B cell (primary cell): Measurements from ENCODE around the gene NUP42. TPM values are rescaled to one million over a fixed set of nuclear protein-coding genes. Genes with fewer than 3 reads are reported as not detected.

Source experiments
- ATAC-seq: fragments of 200-7000 bp; cut with Tn5 transposase; one replicate; pipeline ENCODE4 v1.10.0; 2021; ENCODE audit warnings: low read depth, mild to moderate bottlenecking, moderate number of reproducible peaks, moderate library complexity
- CTCF ChIA-PET: fragments of 350-600 bp; sonication (Branson Sonifier 250); formaldehyde crosslinking; loops from one replicate; lab custom pipeline; 2021; ENCODE audit warnings: antibody characterized with exemption, inconsistent platforms; lab: Charles Lee
- POLR2A ChIA-PET: fragments of 350-600 bp; sonication (Branson Sonifier 250); formaldehyde crosslinking; loops from one replicate; lab custom pipeline; 2021; ENCODE audit warnings: antibody characterized with exemption; lab: Charles Lee
- DNase-seq: peaks from one replicate; pipeline ENCODE4 v3.0.0; 2013
- H2AFZ ChIP-seq: 2 replicates; pipeline ENCODE4 v1.6.1; 2012; ENCODE audit warnings: mild to moderate bottlenecking, low read depth, low read length; ENCODE audit not compliant: insufficient read depth, poor library complexity, severe bottlenecking
- H3K27ac ChIP-seq, 2 donors: 1 replicate in 1 of 2; 2 replicates in 1 of 2; pipeline ENCODE4 v1.5.1; 2012 to 2013; ENCODE audit warnings: low read length in 2 of 2, mild to moderate bottlenecking in 2 of 2, moderate library complexity in 1 of 2
- H3K27me3 ChIP-seq, 4 experiments: fragments of 200-600 bp in 1 of 4; sonication (generic) in 1 of 4; replicated peaks in 1 of 4; 1 replicate in 2 of 4; 2 replicates in 2 of 4; pipeline versions ENCODE4 v1.6.1 to v1.7.0; 2013 to 2016; ENCODE audit warnings: low read length in 3 of 4, mild to moderate bottlenecking in 2 of 4, mixed read lengths in 1 of 4, moderate library complexity in 1 of 4; ENCODE audit not compliant: insufficient read depth in 4 of 4, control insufficient read depth in 3 of 4; ENCODE audit errors: control extremely low read depth in 1 of 4
- H3K36me3 ChIP-seq, 2 experiments: replicated peaks in 1 of 2; 1 replicate in 1 of 2; 2 replicates in 1 of 2; pipeline versions ENCODE4 v1.6.1 to v1.7.1; 2013; ENCODE audit warnings: low read length in 1 of 2; ENCODE audit not compliant: insufficient read depth in 2 of 2, control insufficient read depth in 1 of 2; ENCODE audit errors: control extremely low read depth in 1 of 2, extremely low read depth in 1 of 2
- H3K4me1 ChIP-seq, 2 donors: fragments of 200-600 bp in 1 of 2; sonication (generic) in 1 of 2; 1 replicate in 1 of 2; 2 replicates in 1 of 2; pipeline versions ENCODE4 v1.5.1 to v1.6.1; 2013 to 2017; ENCODE audit warnings: low read length in 2 of 2; ENCODE audit not compliant: control insufficient read depth in 2 of 2, insufficient read depth in 2 of 2
- H3K4me2 ChIP-seq: replicated peaks from 2 replicates; pipeline ENCODE3; 2012; ENCODE audit warnings: mild to moderate bottlenecking, low read depth, low read length; ENCODE audit not compliant: poor library complexity, severe bottlenecking
- H3K4me3 ChIP-seq, 5 experiments: fragments of 200-600 bp in 1 of 5; sonication (generic) in 1 of 5; 1 replicate in 3 of 5; 2 replicates in 2 of 5; pipeline versions ENCODE4 v1.5.1 to v1.7.0; 2011 to 2016; ENCODE audit warnings: low read length in 4 of 5, mild to moderate bottlenecking in 4 of 5, low read depth in 2 of 5, control low read depth in 1 of 5, moderate library complexity in 1 of 5; ENCODE audit not compliant: insufficient read depth in 1 of 5; ENCODE audit errors: control extremely low read depth in 1 of 5, extremely low read depth in 1 of 5
- H3K79me2 ChIP-seq: fragments of 200-600 bp; sonication (generic); one replicate; pipeline ENCODE4 v1.6.0; 2016; ENCODE audit warnings: low read length; ENCODE audit not compliant: control insufficient read depth, insufficient read depth
- H3K9ac ChIP-seq: fragments of 200-600 bp; sonication (generic); 2 replicates; pipeline ENCODE4 v1.6.1; 2017; ENCODE audit warnings: mild to moderate bottlenecking, low read length, moderate library complexity
- H3K9me3 ChIP-seq, 3 donors: one replicate each; pipeline versions ENCODE4 v1.6.1 to v1.7.1; 2013; ENCODE audit warnings: low read length in 2 of 3; ENCODE audit not compliant: control insufficient read depth in 2 of 3, insufficient read depth in 1 of 3; ENCODE audit errors: control extremely low read depth in 1 of 3
- H4K20me1 ChIP-seq: 2 replicates; pipeline ENCODE4 v1.6.0; 2012; ENCODE audit warnings: mild to moderate bottlenecking, low read length; ENCODE audit not compliant: insufficient read depth, control insufficient read depth, poor library complexity, severe bottlenecking
- H3K27ac Mint-ChIP-seq: one replicate; pipeline ENCODE4 v1.8.0; 2021; ENCODE audit warnings: mixed read lengths
- H3K27me3 Mint-ChIP-seq: one replicate; pipeline ENCODE4 v1.8.0; 2021; ENCODE audit warnings: mixed read lengths
- H3K4me1 Mint-ChIP-seq: one replicate; pipeline ENCODE4 v1.8.0; 2021; ENCODE audit warnings: mixed read lengths
- H3K4me3 Mint-ChIP-seq: one replicate; pipeline ENCODE4 v1.8.0; 2021; ENCODE audit warnings: mixed read lengths
- H3K9me3 Mint-ChIP-seq: one replicate; pipeline ENCODE4 v1.8.0; 2022; ENCODE audit warnings: mixed read lengths; ENCODE audit not compliant: insufficient read depth
- EZH2 ChIP-seq: IDR thresholded peaks from 2 replicates; pipeline ENCODE4 v1.6.1; 2012; ENCODE audit warnings: borderline replicate concordance, low read depth, mild to moderate bottlenecking, moderate library complexity, low read length; ENCODE audit not compliant: insufficient read depth, poor library complexity, severe bottlenecking
- WGBS: methylation state at CpG from one replicate; pipeline ENCODE4 v1.1.5; 2013; ENCODE audit warnings: missing lambda C conversion rate; ENCODE audit not compliant: insufficient coverage; 5-methylcytosine and 5-hydroxymethylcytosine counted together
- intact Hi-C: fragments of 100-400 bp; cut with micrococcal nuclease; formaldehyde crosslinking; loops from one replicate; pipeline ENCODE4 v1.10.0; 2022
- polyA plus RNA-seq: library from polyadenylated mRNA; depleted of rRNA; stranded (reverse); fragments of >200 nt; gene quantifications from 2 replicates; pipeline ENCODE4 v1.2.3, GENCODE V29; 2012
- total RNA-seq, 2 donors: library from RNA; stranded (reverse); fragments of 120-200 nt in 1 of 2; gene quantifications; 1 replicate in 1 of 2; 2 replicates in 1 of 2; pipeline versions ENCODE4 v1.2.3 to v1.2.4, GENCODE V29; 2013 to 2022
- TF ChIP-seq, protein P1 (sequence below): fragments of 200-600 bp; IDR thresholded peaks from one replicate; pipeline ENCODE4 v1.8.0; 2022; ENCODE audit warnings: antibody characterized with exemption, mild to moderate bottlenecking

Gene NUP42
- total and polyA plus RNA-seq, 2 donors (not counting 1 experiment from before 2014, with no cell fraction given): 38.1 to 49.2 TPM

DNA sequence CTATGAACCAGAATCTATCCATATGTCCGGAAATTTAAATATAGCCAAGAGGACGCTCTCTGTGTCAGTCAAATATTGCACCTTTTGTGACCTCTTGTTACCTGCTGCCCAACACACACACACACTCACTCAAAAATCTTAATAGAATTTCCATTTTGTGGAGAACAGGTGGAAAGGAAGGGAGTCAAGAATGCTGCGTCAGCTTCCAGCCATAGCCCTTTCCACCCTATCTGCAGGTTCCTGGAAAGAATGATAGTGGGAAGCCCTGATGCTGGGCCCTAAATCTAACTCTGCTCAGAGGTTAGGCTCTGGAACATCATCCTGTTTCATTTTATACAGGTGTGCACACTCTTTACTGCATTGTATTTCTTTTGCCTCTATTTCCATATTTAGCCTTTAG, 55.2 kb downstream of the NUP42 start:
- POLR2A ChIA-PET: no interaction called here
- no peak for ATAC-seq
- H3K9me3 ChIP-seq: no peaks in the 10 kb centered on the region

DNA sequence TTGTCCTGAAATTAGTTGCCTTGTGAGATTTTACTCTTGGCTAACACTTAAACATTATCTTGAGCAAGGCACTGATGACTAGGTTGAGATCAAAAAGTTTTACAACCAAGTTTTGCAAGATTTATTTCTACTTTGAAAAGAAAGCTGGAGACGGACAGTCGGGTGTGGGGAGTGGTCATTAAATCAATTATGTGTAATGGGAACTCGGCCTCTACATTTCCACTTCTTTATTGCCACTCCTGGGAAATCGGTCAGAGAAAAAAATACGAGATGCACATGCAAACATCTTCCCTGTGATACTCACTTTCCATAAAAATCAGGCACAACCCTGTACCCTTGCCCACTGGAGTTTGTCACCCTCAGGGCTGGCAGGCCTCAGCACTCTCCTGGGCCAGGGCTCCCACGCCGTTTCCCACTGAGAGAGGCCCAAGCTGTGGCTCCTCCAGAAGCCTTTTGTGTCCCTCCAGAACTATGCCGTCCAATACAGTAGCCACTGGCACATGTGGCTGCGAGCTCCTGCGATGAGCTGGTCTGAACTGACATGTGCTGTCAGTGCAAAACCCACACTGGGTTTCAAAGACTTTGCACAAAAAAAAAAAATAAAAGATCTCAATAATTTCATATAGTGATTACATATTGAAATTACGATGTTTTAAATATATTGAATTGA, 57.3 kb downstream of the NUP42 start:
- no peaks in the 10 kb centered on the region for H3K9me3 ChIP-seq
- no peak overlapping the region for H3K4me3 ChIP-seq
- no peak overlapping the region for H3K27ac Mint-ChIP-seq
- no peaks in the 10 kb centered on the region for H3K4me1 ChIP-seq
- no peaks in the 10 kb centered on the region for H3K9me3 Mint-ChIP-seq
- H3K9ac ChIP-seq: no peak overlapping the region
- ATAC-seq (no peak), DNase-seq (no peak)
- peaks cover 7% of the 10 kb centered on the region for H3K4me1 Mint-ChIP-seq
- no peak overlapping the region for H2AFZ ChIP-seq
- H3K36me3 ChIP-seq: no peaks in the 10 kb centered on the region
- WGBS: 94% methylated on average over 7 of the region's 11 CpGs
- intact Hi-C loops: no loop called here
- H3K4me2 ChIP-seq: no peak overlapping the region
- no peak overlapping the region for H3K4me3 Mint-ChIP-seq
- no peaks in the 10 kb centered on the region for H4K20me1 ChIP-seq
- no peaks in the 10 kb centered on the region for H3K27me3 ChIP-seq
- peaks cover 13% of the 10 kb centered on the region for H3K27me3 Mint-ChIP-seq
- no peaks in the 10 kb centered on the region for H3K79me2 ChIP-seq
- POLR2A ChIA-PET: interaction anchor here (0.6 kb wide), 1 partner anchor 351 kb away, joined by 4 read pairs; no protein-coding TSS in a partner anchor
- no peak overlapping the region for H3K27ac ChIP-seq
- CTCF ChIA-PET: no interaction called here
- no peak for TF ChIP-seq EZH2
- TF ChIP-seq, protein P1, sequence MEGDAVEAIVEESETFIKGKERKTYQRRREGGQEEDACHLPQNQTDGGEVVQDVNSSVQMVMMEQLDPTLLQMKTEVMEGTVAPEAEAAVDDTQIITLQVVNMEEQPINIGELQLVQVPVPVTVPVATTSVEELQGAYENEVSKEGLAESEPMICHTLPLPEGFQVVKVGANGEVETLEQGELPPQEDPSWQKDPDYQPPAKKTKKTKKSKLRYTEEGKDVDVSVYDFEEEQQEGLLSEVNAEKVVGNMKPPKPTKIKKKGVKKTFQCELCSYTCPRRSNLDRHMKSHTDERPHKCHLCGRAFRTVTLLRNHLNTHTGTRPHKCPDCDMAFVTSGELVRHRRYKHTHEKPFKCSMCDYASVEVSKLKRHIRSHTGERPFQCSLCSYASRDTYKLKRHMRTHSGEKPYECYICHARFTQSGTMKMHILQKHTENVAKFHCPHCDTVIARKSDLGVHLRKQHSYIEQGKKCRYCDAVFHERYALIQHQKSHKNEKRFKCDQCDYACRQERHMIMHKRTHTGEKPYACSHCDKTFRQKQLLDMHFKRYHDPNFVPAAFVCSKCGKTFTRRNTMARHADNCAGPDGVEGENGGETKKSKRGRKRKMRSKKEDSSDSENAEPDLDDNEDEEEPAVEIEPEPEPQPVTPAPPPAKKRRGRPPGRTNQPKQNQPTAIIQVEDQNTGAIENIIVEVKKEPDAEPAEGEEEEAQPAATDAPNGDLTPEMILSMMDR: no peak

More for the DNA sequence above, 55.2 kb downstream of the NUP42 start:
- CTCF ChIA-PET: no interaction called here
- Histone ChIP-seq H3K27ac (no peak overlapping the region), H4K20me1 (no peaks in the 10 kb centered on the region), H3K79me2 (no peaks in the 10 kb centered on the region), H3K27me3 (no peaks in the 10 kb centered on the region), H3K4me1 (no peaks in the 10 kb centered on the region), H2AFZ (no peak overlapping the region), H3K36me3 (no peaks in the 10 kb centered on the region), H3K9ac (no peak overlapping the region), H3K4me2 (no peak overlapping the region), H3K4me3 (no peak overlapping the region)
- no peak for TF ChIP-seq EZH2
- TF ChIP-seq, protein P1: no peak
- DNase-seq: no peak
- Mint-ChIP-seq H3K9me3 (no peaks in the 10 kb centered on the region), H3K4me1 (peaks cover 7% of the 10 kb centered on the region), H3K27me3 (peaks cover under 1% of the 10 kb centered on the region), H3K27ac (no peak overlapping the region), H3K4me3 (no peak overlapping the region)
- 100% methylated on average over 2 of the region's 3 CpGs for WGBS
- intact Hi-C loops: no loop called here
